GM10847 (cell line): ENCODE measurements around the gene PDILT.

Experiments used
- POLR2A ChIP-seq: IDR thresholded peaks from 2 replicates; pipeline ENCODE4 v1.6.1; 2011; ENCODE audit not compliant: insufficient read length; ENCODE audit errors: extremely low read depth

PDILT gene

GRCh38 chr16:20363191-20363590, 41.3 kb downstream of the PDILT start:
- no peak for TF ChIP-seq POLR2A

GRCh38 chr16:20359997-20360396, 44.5 kb downstream of the PDILT start:
- no peak for TF ChIP-seq POLR2A

- TF ChIP-seq POLR2A: no peak
Observed at GRCh38 chr16:20355114-20355782, 49.3 kb downstream of the PDILT start.

- TF ChIP-seq POLR2A: no peak
Observed at GRCh38 chr16:20353379-20353778, 51.2 kb downstream of the PDILT start.

GRCh38 chr16:20352615-20353014, 51.9 kb downstream of the PDILT start, which contains the start of gene UMOD:
UMOD (minus strand) TSS chr16:20352715; CDS start chr16:20350737, 1,978 bp downstream.
- TF ChIP-seq POLR2A: no peak

GRCh38 chr16:20349615-20350014, 54.9 kb downstream of the PDILT start:
- TF ChIP-seq POLR2A: no peak

GRCh38 chr16:20348365-20349185, 56.0 kb downstream of the PDILT start:
- TF ChIP-seq POLR2A: no peak

- TF ChIP-seq POLR2A: no peak
Observed at GRCh38 chr16:20347666-20348364, 56.7 kb downstream of the PDILT start.

- TF ChIP-seq POLR2A: no peak
Observed at GRCh38 chr16:20344611-20345010, 59.9 kb downstream of the PDILT start.

GRCh38 chr16:20339744-20340143, 64.8 kb downstream of the PDILT start:
- TF ChIP-seq POLR2A: no peak

- no peak for TF ChIP-seq POLR2A
Observed at GRCh38 chr16:20336955-20337354, 67.6 kb downstream of the PDILT start.

GRCh38 chr16:20334396-20334795, 70.1 kb downstream of the PDILT start:
- TF ChIP-seq POLR2A: no peak

GRCh38 chr16:20333120-20333519, 71.4 kb downstream of the PDILT start:
- no peak for TF ChIP-seq POLR2A

- no peak for TF ChIP-seq POLR2A
Observed at GRCh38 chr16:20332411-20332810, 72.1 kb downstream of the PDILT start.

- TF ChIP-seq POLR2A: no peak
Observed at GRCh38 chr16:20331635-20332034, 72.9 kb downstream of the PDILT start.
